ENCODE measurements around the gene ERAS.
"Not testable (repeated sequence)": the region's sequence is repeated elsewhere in the genome, so short reads cannot be mapped to it uniquely, and the experiment has no call there.

ERAS gene

GRCh38 chrX:48852857-48853256, 26.5 kb downstream of the ERAS start:
- Histone ChIP-seq H3K36me3 (no peaks in the 10 kb centered on the region), H3K4me1 (no peaks in the 10 kb centered on the region), H3K9me3 (no peaks in the 10 kb centered on the region), H3K4me3 (ENCODE audit: low read depth, low read length) (no peak overlapping the region), H3K27me3 (no peaks in the 10 kb centered on the region)
- TF ChIP-seq, protein P1, sequence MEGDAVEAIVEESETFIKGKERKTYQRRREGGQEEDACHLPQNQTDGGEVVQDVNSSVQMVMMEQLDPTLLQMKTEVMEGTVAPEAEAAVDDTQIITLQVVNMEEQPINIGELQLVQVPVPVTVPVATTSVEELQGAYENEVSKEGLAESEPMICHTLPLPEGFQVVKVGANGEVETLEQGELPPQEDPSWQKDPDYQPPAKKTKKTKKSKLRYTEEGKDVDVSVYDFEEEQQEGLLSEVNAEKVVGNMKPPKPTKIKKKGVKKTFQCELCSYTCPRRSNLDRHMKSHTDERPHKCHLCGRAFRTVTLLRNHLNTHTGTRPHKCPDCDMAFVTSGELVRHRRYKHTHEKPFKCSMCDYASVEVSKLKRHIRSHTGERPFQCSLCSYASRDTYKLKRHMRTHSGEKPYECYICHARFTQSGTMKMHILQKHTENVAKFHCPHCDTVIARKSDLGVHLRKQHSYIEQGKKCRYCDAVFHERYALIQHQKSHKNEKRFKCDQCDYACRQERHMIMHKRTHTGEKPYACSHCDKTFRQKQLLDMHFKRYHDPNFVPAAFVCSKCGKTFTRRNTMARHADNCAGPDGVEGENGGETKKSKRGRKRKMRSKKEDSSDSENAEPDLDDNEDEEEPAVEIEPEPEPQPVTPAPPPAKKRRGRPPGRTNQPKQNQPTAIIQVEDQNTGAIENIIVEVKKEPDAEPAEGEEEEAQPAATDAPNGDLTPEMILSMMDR (IDR thresholded peaks at IDR 0.05; ENCODE audit: low read depth, low read length) = no peak
- DNase-seq = no peak

- H3K4me1 ChIP-seq; H3K27me3 ChIP-seq; H3K4me3 ChIP-seq (ENCODE audit: low read depth, low read length); DNase-seq; H3K9me3 ChIP-seq; H3K36me3 ChIP-seq: not testable (repeated sequence)
Observed at GRCh38 chrX:48853494-48853893, 27.2 kb downstream of the ERAS start.

GRCh38 chrX:48854121-48854804, 27.9 kb downstream of the ERAS start:
- not testable (repeated sequence) for DNase-seq; H3K4me1 ChIP-seq; H3K27me3 ChIP-seq; H3K4me3 ChIP-seq (ENCODE audit: low read depth, low read length); H3K9me3 ChIP-seq; H3K36me3 ChIP-seq

- no peaks in the 10 kb centered on the region for H3K36me3 ChIP-seq
- H3K9me3 ChIP-seq = no peaks in the 10 kb centered on the region
- no peak for DNase-seq
- TF ChIP-seq, protein P1 (IDR thresholded peaks at IDR 0.05; ENCODE audit: low read depth, low read length) = peak; percentile 32; the same call in 1 of the 2 replicates
- H3K27me3 ChIP-seq = no peaks in the 10 kb centered on the region
- no peaks in the 10 kb centered on the region for H3K4me1 ChIP-seq
- no peak overlapping the region for H3K4me3 ChIP-seq (ENCODE audit: low read depth, low read length)
Observed at GRCh38 chrX:48854898-48855297, 28.6 kb downstream of the ERAS start.

DNA sequence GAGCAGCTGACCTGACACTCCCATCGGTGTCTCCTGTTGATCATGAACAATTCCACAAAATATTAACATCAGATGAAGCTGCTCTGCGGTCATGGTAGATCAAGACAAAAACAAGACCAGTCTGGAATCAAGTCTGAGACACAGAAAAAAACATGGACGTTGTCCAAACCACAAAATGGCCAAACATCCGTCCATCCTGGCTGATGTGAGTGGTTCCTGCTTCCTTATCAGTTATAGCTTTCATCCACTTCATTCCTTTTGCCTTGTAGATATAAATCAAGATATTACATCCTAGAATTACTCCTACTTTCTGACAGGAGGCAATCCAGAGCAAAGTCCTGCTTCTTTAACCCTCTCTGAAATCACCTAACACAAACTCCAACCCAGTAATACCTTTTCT, 37.9 kb downstream of the ERAS start:
- Histone ChIP-seq H3K36me3 (no peaks in the 10 kb centered on the region), H3K4me1 (no peaks in the 10 kb centered on the region), H3K27me3 (no peaks in the 10 kb centered on the region), H3K4me3 (ENCODE audit: low read depth, low read length) (no peak overlapping the region), H3K9me3 (no peaks in the 10 kb centered on the region)
- no peak for DNase-seq
- TF ChIP-seq, protein P1 (IDR thresholded peaks at IDR 0.05; ENCODE audit: low read depth, low read length) = no peak

GRCh38 chrX:48872017-48872416, 45.7 kb downstream of the ERAS start:
- not testable (repeated sequence) for H3K36me3 ChIP-seq; H3K4me3 ChIP-seq (ENCODE audit: low read depth, low read length); H3K27me3 ChIP-seq; H3K9me3 ChIP-seq; H3K4me1 ChIP-seq; DNase-seq

DNA sequence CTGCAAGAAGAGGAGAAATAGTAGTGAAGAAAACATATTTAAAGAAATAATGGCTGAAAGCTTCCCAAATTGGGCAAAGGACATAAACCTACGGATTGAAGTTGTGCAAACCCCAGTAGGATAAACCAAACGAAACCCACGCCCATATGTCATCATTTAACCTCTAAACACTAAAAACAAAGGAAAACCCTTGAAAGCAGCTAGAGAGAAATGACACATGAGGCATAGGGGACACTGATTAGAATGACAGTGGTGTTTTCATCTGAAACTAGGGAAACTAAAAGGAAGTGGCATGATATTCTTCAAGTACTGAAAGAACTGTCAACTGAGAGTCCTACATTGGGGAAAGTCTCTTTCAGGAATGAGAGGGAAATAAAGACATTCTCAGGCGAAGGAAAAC, 50.6 kb downstream of the ERAS start:
- not testable (repeated sequence) for H3K36me3 ChIP-seq; H3K4me3 ChIP-seq (ENCODE audit: low read depth, low read length)

More for the DNA sequence above, 50.6 kb downstream of the ERAS start:
- not testable (repeated sequence) for H3K27me3 ChIP-seq, DNase-seq, H3K9me3 ChIP-seq, H3K4me1 ChIP-seq

All from BE2C (cell line).